Endothelial cell of umbilical vein (primary cell): ENCODE results near the gene CEP128. TPM values are rescaled to one million over a fixed set of nuclear protein-coding genes. Genes with fewer than 3 reads are reported as not detected.

Experiments
- BruUV-seq: library from RNA; stranded (reverse); fragments of 400-500 nt; replicated peaks from 2 replicates; lab custom pipeline; 2021; lab: Mats Ljungman, UMichigan
- CTCF ChIA-PET: fragments of 300-600, 350-600 bp; sonication (Branson Sonifier 250); formaldehyde crosslinking; loops from one replicate; lab custom pipeline; 2021; ENCODE audit warnings: antibody characterized with exemption, inconsistent platforms; lab: Charles Lee
- POLR2A ChIA-PET: fragments of 300-600, 350-600 bp; sonication (Branson Sonifier 250); formaldehyde crosslinking; loops from one replicate; lab custom pipeline; 2021; ENCODE audit warnings: antibody characterized with exemption, inconsistent platforms; lab: Charles Lee
- DNase-seq: peaks from one replicate; pipeline ENCODE4 v3.0.0-alpha.2; 2011; ENCODE audit warnings: low read depth, low spot score
- FAIRE-seq: peaks from 2 replicates; lab custom pipeline; 2011; peaks lifted over from hg19 to GRCh38; lab: Jason Lieb, UNC
- H2AFZ ChIP-seq: 2 replicates; pipeline ENCODE4 v1.6.0; 2012; ENCODE audit warnings: low read depth, low read length, control low read depth, inconsistent platforms
- H3K27ac ChIP-seq: 2 replicates; pipeline ENCODE4 v1.5.1; 2011; ENCODE audit warnings: low read depth, mild to moderate bottlenecking, control low read depth, low read length, moderate library complexity; ENCODE audit not compliant: insufficient read depth
- H3K27me3 ChIP-seq, 2 experiments: 2 replicates each; pipeline versions ENCODE4 v1.6.0 to v1.6.1; 2011; ENCODE audit warnings: low read length in 2 of 2, mixed read lengths in 1 of 2; ENCODE audit not compliant: control insufficient read depth in 2 of 2, insufficient read depth in 2 of 2
- H3K36me3 ChIP-seq, 2 experiments: 2 replicates in 1 of 2; 3 replicates in 1 of 2; pipeline ENCODE4 v1.5.1; 2011; ENCODE audit warnings: low read length in 2 of 2, mild to moderate bottlenecking in 1 of 2, moderate library complexity in 1 of 2; ENCODE audit not compliant: control insufficient read depth in 2 of 2, insufficient read depth in 2 of 2; ENCODE audit errors: extremely low read depth in 1 of 2
- H3K4me1 ChIP-seq: 3 replicates; pipeline ENCODE4 v1.5.1; 2011; ENCODE audit warnings: mild to moderate bottlenecking, low read length; ENCODE audit not compliant: control insufficient read depth, insufficient read depth; ENCODE audit errors: extremely low read depth
- H3K4me2 ChIP-seq: 2 replicates; pipeline ENCODE4 v1.6.1; 2011; ENCODE audit warnings: low read length, control low read depth, mixed read lengths; ENCODE audit not compliant: insufficient read depth
- H3K4me3 ChIP-seq, 3 experiments: fragments of 200-600 bp in 1 of 3; sonication (generic), shearing (Covaris generic) in 1 of 3; replicated peaks in 1 of 3; 2 replicates each; pipeline ENCODE4 v1.5.1; 2011 to 2016; ENCODE audit warnings: control low read depth in 3 of 3, low read length in 3 of 3, mild to moderate bottlenecking in 2 of 3, inconsistent platforms in 1 of 3, low read depth in 1 of 3, moderate library complexity in 1 of 3; ENCODE audit not compliant: insufficient read depth in 1 of 3
- H3K79me2 ChIP-seq: 2 replicates; pipeline ENCODE4 v1.6.0; 2012; ENCODE audit warnings: low read length, inconsistent platforms; ENCODE audit not compliant: control insufficient read depth, insufficient read depth
- H3K9ac ChIP-seq: replicated peaks from 2 replicates; pipeline ENCODE3; 2011; ENCODE audit warnings: low read length, control low read depth; ENCODE audit not compliant: insufficient read depth; ENCODE audit errors: extremely low read depth
- H3K9me1 ChIP-seq: replicated peaks from 3 replicates; pipeline ENCODE4 v1.6.0; 2011; ENCODE audit warnings: mild to moderate bottlenecking, low read length; ENCODE audit not compliant: control insufficient read depth, insufficient read depth; ENCODE audit errors: extremely low read depth
- H3K9me3 ChIP-seq: replicated peaks from 2 replicates; pipeline ENCODE4 v1.5.1; 2012; ENCODE audit warnings: low read length, inconsistent platforms; ENCODE audit not compliant: control insufficient read depth, insufficient read depth
- H4K20me1 ChIP-seq: replicated peaks from 2 replicates; pipeline ENCODE3; 2011; ENCODE audit warnings: mild to moderate bottlenecking, low read length; ENCODE audit not compliant: control insufficient read depth, insufficient read depth; ENCODE audit errors: extremely low read depth
- CTCF ChIP-seq, 2 donors: IDR thresholded peaks; 1 replicate in 1 of 2; 2 replicates in 1 of 2; pipeline ENCODE4 v1.5.1; 2011; ENCODE audit warnings: low read length in 2 of 2, mild to moderate bottlenecking in 2 of 2, moderate library complexity in 2 of 2, control low read depth in 1 of 2, inconsistent platforms in 1 of 2, low read depth in 1 of 2; ENCODE audit not compliant: insufficient read depth in 1 of 2; ENCODE audit errors: extremely low read depth in 1 of 2
- EZH2 ChIP-seq: IDR thresholded peaks from 2 replicates; pipeline ENCODE4 v1.6.1; 2012; ENCODE audit warnings: borderline replicate concordance, low read depth, mild to moderate bottlenecking, moderate library complexity, low read length, inconsistent platforms; ENCODE audit not compliant: severe bottlenecking
- FOS ChIP-seq: IDR thresholded peaks from 2 replicates; pipeline ENCODE4 v1.6.1; 2011; ENCODE audit warnings: mild to moderate bottlenecking, low read length, moderate library complexity, borderline replicate concordance; ENCODE audit not compliant: insufficient read depth
- GATA2 ChIP-seq: IDR thresholded peaks from 2 replicates; pipeline ENCODE4 v1.7.0; 2011; ENCODE audit warnings: low read depth, mild to moderate bottlenecking, moderate library complexity, mixed read lengths, low read length; ENCODE audit not compliant: insufficient read length, insufficient read depth
- JUN ChIP-seq: IDR thresholded peaks from 2 replicates; pipeline ENCODE4 v1.6.1; 2011; ENCODE audit warnings: borderline replicate concordance, low read depth; ENCODE audit not compliant: insufficient read length, insufficient read depth
- MAX ChIP-seq: IDR thresholded peaks from 2 replicates; pipeline ENCODE4 v1.6.1; 2011; ENCODE audit not compliant: insufficient read depth, insufficient read length
- MYC ChIP-seq: IDR thresholded peaks from one replicate; pipeline ENCODE4 v1.6.1; 2011; ENCODE audit warnings: mild to moderate bottlenecking, low read depth, low read length
- POLR2A ChIP-seq: IDR thresholded peaks from 2 replicates; pipeline ENCODE4 v1.6.1; 2012; ENCODE audit warnings: low read depth, mild to moderate bottlenecking, control low read depth, low read length
- POLR2AphosphoS5 ChIP-seq: IDR thresholded peaks from 2 replicates; pipeline ENCODE4 v1.6.1; 2012; ENCODE audit warnings: low read depth, mild to moderate bottlenecking, control low read depth, low read length, moderate library complexity; ENCODE audit not compliant: insufficient read depth
- dilution Hi-C: fragments of 300-500 bp; cut with MboI; formaldehyde crosslinking; loops from one replicate; pipeline ENCODE4 v1.15.0; 2019; ENCODE audit warnings: low sequenced_read_pairs; ENCODE audit not compliant: extremely low pct_ligation_motif_present
- intact Hi-C: fragments of 100-400 bp; cut with micrococcal nuclease; formaldehyde crosslinking; loops from one replicate; pipeline ENCODE4 v1.10.0; 2022
- polyA plus RNA-seq, 4 experiments: library from polyadenylated mRNA; depleted of rRNA in 3 of 4; stranded (reverse) in 3 of 4; unstranded in 1 of 4; fragments of >200 nt; gene quantifications; 2 replicates each; pipeline versions ENCODE4 v1.2.1 to v1.2.3, GENCODE V29; 2011 to 2012; ENCODE audit warnings: missing spikeins in 1 of 4
- total RNA-seq: library from RNA; stranded (reverse); gene quantifications from 2 replicates; pipeline ENCODE4 v1.2.3, GENCODE V29; 2021

CEP128 gene
- total and polyA plus RNA-seq, 2 donors (not counting 3 experiments of a cell fraction or from before 2014, with no cell fraction given) = 0.91 to 23.7 TPM

- BruUV-seq = no TSS peak
- H3K4me3 ChIP-seq = no peak overlapping the region
- no peak for DNase-seq
- dilution Hi-C loops = no loop called here
- no peaks in the 10 kb centered on the region for H3K27me3 ChIP-seq
- no peak overlapping the region for H3K9ac ChIP-seq
- no peaks in the 10 kb centered on the region for H3K9me1 ChIP-seq
- no peak overlapping the region for H2AFZ ChIP-seq
- no peak overlapping the region for H3K27ac ChIP-seq
- ChIA-PET POLR2A (no interaction called here), CTCF (interaction anchor here (1.7 kb wide), 1 partner anchor 15 kb away, joined by 3 read pairs; no protein-coding TSS in a partner anchor)
- H3K4me2 ChIP-seq = no peak overlapping the region
- intact Hi-C loops = no loop called here
- H3K4me1 ChIP-seq = peaks cover 15% of the 10 kb centered on the region
- no peaks in the 10 kb centered on the region for H3K9me3 ChIP-seq
- H3K36me3 ChIP-seq = no peaks in the 10 kb centered on the region
- no peak for FAIRE-seq
- no peaks in the 10 kb centered on the region for H3K79me2 ChIP-seq
- H4K20me1 ChIP-seq = no peaks in the 10 kb centered on the region
- TF ChIP-seq JUN (no peak), EZH2 (no peak), FOS (no peak), MYC (no peak), POLR2AphosphoS5 (no peak), MAX (no peak), CTCF (IDR thresholded peaks at IDR 0.05; ENCODE audit: extremely low read depth in 1 of 2, insufficient read depth in 1 of 2, low read depth in 1 of 2, low read length in 2 of 2) (no peak), GATA2 (no peak), POLR2A (no peak)
These were observed 169.0 kb downstream of the CEP128 start for GRCh38 chr14:80772504-80772903.
